Kidney glomerular epithelial cell (primary cell): ENCODE data around the gene FBRSL1.
"Not testable (repeated sequence)": the region's sequence is repeated elsewhere in the genome, so short reads cannot be mapped to it uniquely, and the experiment has no call there.

Experiments
- DNase-seq: peaks from one replicate; lab custom pipeline; 2025; lab: John Stamatoyannopoulos, UW

The FBRSL1 gene

GRCh38 chr12:132453361-132454192 lies 36.4 kb upstream of the FBRSL1 start:
- DNase-seq = no peak

GRCh38 chr12:132454193-132454932 lies 35.6 kb upstream of the FBRSL1 start:
- DNase-seq = no peak

DNA sequence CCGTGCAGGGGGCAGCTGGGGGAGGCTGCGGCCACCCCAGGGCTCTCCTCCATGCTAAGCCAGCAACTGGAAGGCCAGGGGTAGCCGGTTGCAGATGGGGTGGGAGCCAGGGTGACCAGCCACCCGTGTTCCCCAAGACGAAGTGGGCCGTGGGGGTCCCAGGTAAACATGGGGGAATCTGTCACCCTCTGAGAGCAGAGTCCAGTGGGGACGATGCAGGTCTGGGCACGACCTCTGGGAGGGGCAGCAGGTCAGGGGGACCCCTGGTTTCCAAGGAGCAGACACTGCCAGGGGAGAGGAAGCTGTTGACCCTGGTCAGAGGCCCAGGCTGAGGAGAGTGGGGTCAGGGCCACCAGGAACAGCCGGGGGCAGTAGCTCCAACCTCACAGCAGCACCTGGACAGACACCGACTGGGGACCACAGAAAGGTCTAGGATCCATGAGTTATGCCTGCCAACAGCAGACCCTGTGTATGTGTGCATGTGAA lies 35.0 kb upstream of the FBRSL1 start:
- no peak for DNase-seq

GRCh38 chr12:132455565-132455964 lies 34.4 kb upstream of the FBRSL1 start:
- no peak for DNase-seq

GRCh38 chr12:132456186-132456943 lies 33.6 kb upstream of the FBRSL1 start:
- DNase-seq = no peak

GRCh38 chr12:132456944-132457495 lies 32.9 kb upstream of the FBRSL1 start:
- DNase-seq = no peak

GRCh38 chr12:132458441-132458840 lies 31.5 kb upstream of the FBRSL1 start:
- DNase-seq = no peak

- DNase-seq = no peak
Observed at GRCh38 chr12:132458846-132459641, 30.9 kb upstream of the FBRSL1 start.

DNA sequence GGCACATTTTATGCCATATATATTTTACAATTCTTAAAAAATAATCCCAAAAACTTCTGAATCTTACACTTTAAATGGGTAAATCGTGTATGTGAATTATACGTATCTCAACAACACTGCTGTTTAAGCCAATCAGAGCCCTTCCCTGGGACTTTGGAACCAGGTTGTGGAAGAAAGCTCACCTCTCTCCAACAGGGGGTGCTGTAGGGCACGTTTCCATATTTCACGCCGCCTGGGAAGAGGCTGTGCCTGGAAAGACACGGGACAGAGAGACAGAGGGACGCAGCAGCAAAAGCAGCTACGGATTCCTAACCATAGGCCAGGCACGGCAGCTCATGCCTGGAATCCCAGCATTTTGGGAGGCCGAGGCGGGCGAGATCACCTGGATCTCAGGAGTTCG lies 29.4 kb upstream of the FBRSL1 start:
- no peak for DNase-seq

GRCh38 chr12:132461526-132461925 lies 28.4 kb upstream of the FBRSL1 start:
- no peak for DNase-seq

DNA sequence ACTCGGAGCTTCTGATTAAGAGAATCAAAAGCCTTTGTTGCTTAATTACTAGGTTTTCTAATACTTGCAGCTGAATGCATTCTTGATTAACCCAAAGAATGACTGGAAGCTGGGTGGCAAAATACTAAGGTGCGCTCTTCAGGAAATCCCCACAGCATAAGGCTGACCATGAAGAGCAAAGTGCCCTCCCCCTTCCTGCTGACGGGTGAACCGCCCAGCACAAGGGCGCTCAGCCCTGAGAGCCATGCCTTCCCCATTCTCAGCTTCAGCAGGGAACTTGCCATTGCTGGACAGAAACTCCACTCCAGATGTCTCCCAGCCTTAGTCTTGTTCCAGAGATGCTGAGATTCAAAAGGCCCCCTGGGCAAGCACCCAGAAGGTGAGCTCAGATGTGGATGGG lies 27.2 kb upstream of the FBRSL1 start:
- DNase-seq = no peak

DNA sequence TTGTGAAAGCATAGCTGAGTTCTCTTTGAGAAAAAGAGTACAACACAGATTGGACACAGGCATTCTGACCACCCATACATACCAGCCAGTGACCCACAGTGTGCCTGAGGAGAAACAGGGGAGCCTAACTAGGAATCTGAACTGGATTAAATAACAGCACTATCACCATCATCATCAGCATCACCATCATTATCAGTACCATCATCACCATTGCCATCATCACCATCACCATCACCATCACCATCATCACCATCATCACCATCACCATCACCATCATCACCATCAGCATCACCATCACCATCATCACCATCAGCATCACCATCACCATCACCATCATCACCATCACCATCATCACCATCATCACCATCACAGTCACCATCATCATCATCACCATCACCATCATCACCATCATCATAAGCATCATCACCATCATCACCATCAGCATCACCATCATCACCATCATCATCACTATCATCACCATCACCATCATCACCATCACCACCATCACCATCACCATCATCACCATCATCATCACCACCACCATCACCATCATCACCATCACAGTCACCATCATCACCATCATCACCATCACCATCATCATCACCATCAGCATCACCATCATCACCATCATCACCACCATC lies 26.5 kb upstream of the FBRSL1 start:
- not testable (repeated sequence) for DNase-seq

- DNase-seq = not testable (repeated sequence)
Observed at GRCh38 chr12:132464304-132464703, 25.6 kb upstream of the FBRSL1 start.

DNA sequence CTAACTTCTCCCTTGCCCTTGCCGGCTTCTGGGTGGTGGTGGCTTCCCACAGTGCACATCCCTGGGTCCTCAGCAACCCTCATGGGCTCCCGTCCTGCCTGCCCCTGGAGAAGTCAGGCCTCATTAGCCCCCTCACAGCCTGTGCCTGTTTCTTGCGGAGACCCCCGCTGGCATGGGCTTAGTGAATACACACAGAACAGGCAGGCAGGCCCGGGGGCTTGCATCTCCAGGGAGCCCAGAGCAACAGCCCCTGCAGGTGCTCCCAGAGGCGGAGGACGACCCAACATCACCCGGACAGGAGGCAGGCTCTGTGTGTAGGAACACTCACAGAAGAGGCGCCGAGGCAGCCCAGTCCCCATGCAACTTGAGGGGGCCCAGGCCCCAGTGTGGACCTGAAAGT lies 25.1 kb upstream of the FBRSL1 start:
- DNase-seq = no peak

DNA sequence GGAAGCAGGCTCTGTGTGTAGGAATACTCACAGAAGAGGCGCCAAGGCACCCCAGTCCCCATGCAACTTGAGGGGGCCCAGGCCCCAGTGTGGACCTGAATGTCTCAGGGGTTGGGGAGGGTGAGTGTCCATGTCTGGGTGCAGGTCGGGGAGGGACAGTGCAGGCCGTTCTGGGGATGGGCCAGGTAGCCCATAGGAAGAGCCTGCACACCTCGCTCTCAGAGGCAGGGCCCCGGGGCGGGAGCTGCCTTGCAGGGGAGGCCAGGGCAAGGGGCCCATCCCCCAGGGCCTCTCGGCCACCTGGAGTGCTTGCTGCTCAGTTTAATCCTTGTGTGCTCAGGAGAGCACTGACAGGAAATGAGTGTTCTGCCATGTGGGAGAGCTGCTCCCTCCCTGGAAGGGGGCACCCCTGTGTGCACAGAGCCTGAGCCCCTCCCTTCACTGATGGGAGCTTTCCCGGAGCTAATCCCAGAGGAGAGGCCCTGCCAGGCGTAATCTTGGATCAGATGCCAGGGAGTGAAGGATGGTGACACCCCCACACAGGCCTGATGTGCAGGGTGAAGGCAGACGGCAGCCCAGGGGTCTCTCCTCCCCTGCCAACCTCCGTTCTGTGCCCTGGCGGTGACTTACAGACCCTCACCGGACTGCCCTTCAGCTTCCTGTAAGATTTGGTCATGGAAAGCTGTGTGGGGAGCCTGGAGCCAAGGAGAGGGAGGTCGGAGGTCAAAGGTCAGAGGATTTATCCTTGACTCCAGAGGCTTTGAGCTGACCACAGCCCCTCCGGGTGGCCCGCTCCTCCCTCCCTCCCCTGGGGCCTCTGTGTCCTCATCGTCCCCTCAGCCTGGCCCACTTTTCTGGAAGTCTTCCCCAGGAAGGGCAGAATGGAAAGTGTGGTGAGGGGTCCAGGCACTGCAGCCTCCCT lies 24.4 kb upstream of the FBRSL1 start:
- no peak for DNase-seq

- no peak for DNase-seq
Observed at GRCh38 chr12:132466241-132467201, 23.4 kb upstream of the FBRSL1 start.

DNA sequence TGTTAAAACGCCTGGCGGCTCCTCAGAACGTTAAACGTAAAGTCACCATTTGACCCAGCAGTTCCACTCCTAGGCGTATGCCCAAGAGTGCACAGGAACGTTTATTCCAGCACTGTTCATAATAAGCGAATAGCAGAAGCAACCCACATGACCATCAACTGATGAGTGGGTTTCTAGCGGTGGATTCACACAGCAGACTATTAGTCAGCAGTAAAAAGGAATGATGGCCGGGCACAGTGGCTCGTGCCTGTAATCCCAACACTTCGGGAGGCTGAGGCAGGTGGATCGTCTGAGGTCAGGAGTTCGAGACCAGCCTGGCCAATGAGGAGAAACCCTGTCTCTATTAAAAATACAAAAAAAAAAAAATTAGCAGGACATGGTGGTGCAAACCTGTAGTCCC lies 22.4 kb upstream of the FBRSL1 start:
- no peak for DNase-seq

GRCh38 chr12:132469423-132469822 lies 20.5 kb upstream of the FBRSL1 start:
- no peak for DNase-seq

GRCh38 chr12:132470397-132470796 lies 19.6 kb upstream of the FBRSL1 start:
- DNase-seq = no peak
